ENCODE data around the gene NASP. TPM values are rescaled to one million over a fixed set of nuclear protein-coding genes. Genes with fewer than 3 reads are reported as not detected.

The NASP gene, protein sequence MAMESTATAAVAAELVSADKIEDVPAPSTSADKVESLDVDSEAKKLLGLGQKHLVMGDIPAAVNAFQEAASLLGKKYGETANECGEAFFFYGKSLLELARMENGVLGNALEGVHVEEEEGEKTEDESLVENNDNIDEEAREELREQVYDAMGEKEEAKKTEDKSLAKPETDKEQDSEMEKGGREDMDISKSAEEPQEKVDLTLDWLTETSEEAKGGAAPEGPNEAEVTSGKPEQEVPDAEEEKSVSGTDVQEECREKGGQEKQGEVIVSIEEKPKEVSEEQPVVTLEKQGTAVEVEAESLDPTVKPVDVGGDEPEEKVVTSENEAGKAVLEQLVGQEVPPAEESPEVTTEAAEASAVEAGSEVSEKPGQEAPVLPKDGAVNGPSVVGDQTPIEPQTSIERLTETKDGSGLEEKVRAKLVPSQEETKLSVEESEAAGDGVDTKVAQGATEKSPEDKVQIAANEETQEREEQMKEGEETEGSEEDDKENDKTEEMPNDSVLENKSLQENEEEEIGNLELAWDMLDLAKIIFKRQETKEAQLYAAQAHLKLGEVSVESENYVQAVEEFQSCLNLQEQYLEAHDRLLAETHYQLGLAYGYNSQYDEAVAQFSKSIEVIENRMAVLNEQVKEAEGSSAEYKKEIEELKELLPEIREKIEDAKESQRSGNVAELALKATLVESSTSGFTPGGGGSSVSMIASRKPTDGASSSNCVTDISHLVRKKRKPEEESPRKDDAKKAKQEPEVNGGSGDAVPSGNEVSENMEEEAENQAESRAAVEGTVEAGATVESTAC
- total RNA-seq (2014; rRNA removed; shearing (Covaris generic)), result 191 and 201 TPM in 2 replicates

DNA sequence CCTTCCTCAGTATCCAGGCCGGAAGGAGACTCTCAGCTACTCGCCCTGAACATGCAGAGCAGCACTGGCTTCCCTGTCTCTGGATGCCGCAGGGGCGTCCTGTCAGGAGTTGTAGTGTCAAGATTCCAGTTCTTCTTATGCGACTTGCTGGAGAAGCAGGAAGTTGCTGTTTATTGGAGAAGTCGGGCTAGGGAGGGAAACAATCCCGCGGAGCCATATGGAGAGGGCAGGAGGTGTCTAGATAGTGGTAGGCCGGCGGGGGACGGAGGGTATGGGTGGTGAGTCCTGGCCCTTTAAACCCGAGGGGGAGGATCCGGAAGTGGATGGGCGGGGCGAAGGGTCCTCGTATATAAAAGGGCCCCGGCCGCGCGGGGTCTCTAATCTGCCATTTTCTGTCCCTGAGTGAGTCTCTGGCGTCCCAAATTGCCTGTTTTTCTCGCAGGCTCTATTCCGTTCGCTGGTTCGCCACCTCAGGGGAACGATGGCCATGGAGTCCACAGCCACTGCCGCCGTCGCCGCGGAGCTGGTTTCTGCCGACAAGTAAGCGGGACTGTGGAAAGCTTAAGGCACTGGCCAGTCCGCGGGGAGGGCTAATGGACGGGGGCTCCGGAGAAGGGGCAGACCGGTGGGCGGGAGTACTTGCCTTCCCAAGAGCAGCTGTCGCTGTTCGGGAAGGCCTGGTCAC is at the start of gene NASP:
Gene NASP, plus strand, starts transcription at position 376 of the 685 bp plus-strand sequence. Its CDS starts 106 bp downstream, at position 482.
- in situ Hi-C loops (cut with HindIII; ENCODE audit: low sequenced_read_pairs), result no loop called here
- peak; percentile 91 for DNase-seq (ENCODE audit: low spot score)

DNA sequence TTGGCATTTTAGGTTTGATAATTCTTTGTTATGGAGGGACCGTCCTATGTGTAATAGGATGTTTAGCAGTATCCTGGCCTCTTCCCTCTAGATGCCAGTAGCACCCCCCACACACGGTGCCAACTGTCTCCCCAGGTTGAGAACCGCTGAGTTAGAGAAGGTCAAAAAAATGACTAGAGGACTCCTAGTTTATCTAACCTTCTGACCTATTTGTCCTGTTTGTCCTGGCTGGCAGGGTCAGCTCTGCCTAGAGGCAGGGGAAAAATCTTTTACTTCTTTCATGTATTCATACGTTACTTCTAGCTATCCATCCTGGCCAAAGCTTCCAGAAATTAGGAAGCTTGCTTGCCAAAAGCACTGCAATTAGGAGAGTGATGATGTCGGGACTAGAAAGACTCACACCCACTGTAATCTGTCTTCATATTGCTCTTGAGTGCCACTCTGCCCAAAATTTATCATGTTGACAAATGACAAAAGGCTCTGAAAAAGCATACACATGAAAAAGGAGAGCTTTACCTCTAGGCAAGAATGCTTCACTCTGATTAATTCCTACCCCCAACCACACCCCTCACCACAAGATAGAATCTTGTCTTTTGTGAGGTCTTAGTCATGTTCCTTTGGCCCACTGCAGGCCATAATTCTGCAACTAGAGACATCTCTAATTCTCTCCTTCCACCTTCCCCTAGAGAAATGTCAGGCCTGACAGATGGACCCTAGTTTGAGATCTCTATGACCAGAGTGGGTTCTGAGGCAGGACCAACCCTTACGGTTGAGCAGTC is 47.7 kb upstream of the NASP start:
- in situ Hi-C loops (cut with HindIII; ENCODE audit: low sequenced_read_pairs), result no loop called here
- DNase-seq (ENCODE audit: low spot score), result no peak

- in situ Hi-C loops (cut with HindIII; ENCODE audit: low sequenced_read_pairs), result no loop called here
- no peak for DNase-seq (ENCODE audit: low spot score)
Observed at GRCh38 chr1:45536886-45537285, 47.0 kb upstream of the NASP start.

GRCh38 chr1:45541193-45541592 is 42.6 kb upstream of the NASP start:
- DNase-seq (ENCODE audit: low spot score), result no peak
- in situ Hi-C loops (cut with HindIII; ENCODE audit: low sequenced_read_pairs), result no loop called here

DNA sequence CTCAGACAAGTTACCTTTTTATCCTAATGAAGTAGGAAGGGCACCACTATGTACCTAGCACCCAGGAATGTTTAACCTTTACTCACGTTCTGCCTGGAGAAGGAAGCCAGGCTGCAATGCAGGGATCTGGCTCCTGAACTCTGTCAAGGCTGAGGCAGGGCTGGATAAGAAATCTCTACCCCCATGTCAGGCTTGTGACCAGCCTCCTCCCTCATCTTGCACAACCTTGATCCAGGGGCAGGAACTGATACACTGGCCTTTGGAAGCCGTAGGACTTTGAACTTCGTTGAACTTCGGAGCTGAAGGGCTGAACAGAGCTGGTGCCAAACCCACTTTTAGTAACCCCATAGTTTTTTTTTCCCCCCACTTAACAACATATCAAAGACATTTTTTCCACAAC is 41.2 kb upstream of the NASP start:
- in situ Hi-C loops (cut with HindIII; ENCODE audit: low sequenced_read_pairs), result no loop called here
- no peak for DNase-seq (ENCODE audit: low spot score)

GRCh38 chr1:45543581-45544417 is 40.0 kb upstream of the NASP start:
- in situ Hi-C loops (cut with HindIII; ENCODE audit: low sequenced_read_pairs), result no loop called here
- no peak for DNase-seq (ENCODE audit: low spot score)

DNA sequence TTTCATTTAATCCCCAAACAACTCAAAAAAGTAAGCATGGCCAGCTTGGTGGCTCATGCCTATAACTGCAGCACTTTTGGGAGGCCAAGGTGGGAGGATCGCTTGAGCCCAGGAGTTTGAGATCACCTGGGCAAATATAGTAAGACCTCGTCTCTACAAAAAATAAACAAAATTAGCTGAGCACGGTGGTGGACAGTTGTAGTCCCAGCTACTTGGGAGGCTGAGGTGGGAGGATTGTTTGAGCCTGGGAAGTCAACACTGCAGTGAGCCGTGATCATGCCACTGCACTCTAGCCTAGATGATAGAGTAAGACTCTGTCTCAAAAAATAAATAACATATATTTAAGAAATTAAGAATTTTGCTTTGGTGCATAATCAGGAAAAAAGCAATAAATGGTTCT is 39.3 kb upstream of the NASP start:
- in situ Hi-C loops (cut with HindIII; ENCODE audit: low sequenced_read_pairs), result no loop called here
- no peak for DNase-seq (ENCODE audit: low spot score)

- in situ Hi-C loops (cut with HindIII; ENCODE audit: low sequenced_read_pairs), result no loop called here
- no peak for DNase-seq (ENCODE audit: low spot score)
Observed at GRCh38 chr1:45545019-45545493, 38.8 kb upstream of the NASP start.

- in situ Hi-C loops (cut with HindIII; ENCODE audit: low sequenced_read_pairs), result no loop called here
- no peak for DNase-seq (ENCODE audit: low spot score)
Observed at GRCh38 chr1:45545553-45546310, 38.1 kb upstream of the NASP start.

- in situ Hi-C loops (cut with HindIII; ENCODE audit: low sequenced_read_pairs), result no loop called here
- peak; percentile 89 for DNase-seq (ENCODE audit: low spot score)
Observed at GRCh38 chr1:45550401-45551351, 33.2 kb upstream of the NASP start, which contains the start of gene AKR1A1. TSS of gene AKR1A1 (plus strand) at chr1:45550826. CDS start at chr1:45561795, 10,969 bp downstream.

DNA sequence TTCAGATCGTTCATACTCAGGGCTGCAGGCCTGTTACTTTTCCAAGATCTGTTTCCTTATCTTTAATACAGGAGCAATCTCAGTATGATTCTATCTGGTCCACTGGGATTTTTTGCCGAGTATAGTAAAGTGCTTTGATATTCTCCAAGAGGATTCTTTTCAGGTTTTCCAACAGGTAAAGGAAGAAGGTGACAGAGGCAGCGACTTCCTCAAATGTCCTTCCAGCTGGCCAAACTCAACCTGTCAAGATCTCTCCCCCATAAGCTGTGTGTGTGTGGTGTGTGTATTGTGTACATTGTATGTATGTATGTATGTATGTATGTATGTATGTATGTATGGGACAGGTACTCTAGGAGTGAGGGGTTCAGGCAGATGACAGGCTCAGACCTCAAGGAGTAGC is 32.2 kb upstream of the NASP start:
- peak; percentile 18 for DNase-seq (ENCODE audit: low spot score)
- in situ Hi-C loops (cut with HindIII; ENCODE audit: low sequenced_read_pairs), result no loop called here

GRCh38 chr1:45552331-45552730 is 31.5 kb upstream of the NASP start:
- in situ Hi-C loops (cut with HindIII; ENCODE audit: low sequenced_read_pairs), result no loop called here
- peak; percentile 40 for DNase-seq (ENCODE audit: low spot score)

- no peak for DNase-seq (ENCODE audit: low spot score)
- in situ Hi-C loops (cut with HindIII; ENCODE audit: low sequenced_read_pairs), result no loop called here
Observed at GRCh38 chr1:45554198-45554597, 29.6 kb upstream of the NASP start.

DNA sequence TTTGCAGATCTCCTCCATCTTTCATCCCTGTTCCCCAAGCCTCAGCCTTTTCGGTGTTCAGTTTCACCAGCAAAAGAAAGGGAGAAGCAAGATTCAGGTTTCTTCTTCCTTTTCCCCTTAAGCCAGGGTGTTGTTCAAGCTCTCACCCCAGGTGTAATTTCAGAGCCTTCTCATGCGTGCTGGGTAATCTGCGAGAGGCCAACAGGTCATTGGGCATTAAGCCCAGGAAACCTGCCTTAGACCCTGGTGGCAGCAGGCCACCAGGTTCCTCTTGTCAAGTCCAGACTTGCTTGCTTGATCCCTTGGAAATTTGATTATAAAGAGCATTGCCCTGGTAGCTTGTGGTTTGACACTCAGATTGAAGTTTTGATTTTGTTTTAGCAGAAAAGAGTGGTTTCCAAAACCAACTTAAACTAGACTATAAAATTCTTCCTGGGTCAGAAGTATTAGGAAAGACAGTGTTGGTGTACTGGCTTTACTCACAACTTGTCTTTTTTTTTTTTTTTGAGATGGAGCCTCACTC is 26.4 kb upstream of the NASP start:
- DNase-seq (ENCODE audit: low spot score), result peak; percentile 31
- in situ Hi-C loops (cut with HindIII; ENCODE audit: low sequenced_read_pairs), result no loop called here

- DNase-seq (ENCODE audit: low spot score), result no peak
- in situ Hi-C loops (cut with HindIII; ENCODE audit: low sequenced_read_pairs), result no loop called here
Observed at GRCh38 chr1:45563843-45564242, 20.0 kb upstream of the NASP start.

- DNase-seq (ENCODE audit: low spot score), result no peak
- in situ Hi-C loops (cut with HindIII; ENCODE audit: low sequenced_read_pairs), result no loop called here
Observed at GRCh38 chr1:45566722-45567121, 17.1 kb upstream of the NASP start.
